ENCODE measurements around the gene ASAP3. TPM values are rescaled to one million over a fixed set of nuclear protein-coding genes. Genes with fewer than 3 reads are reported as not detected.
"Not testable (repeated sequence)": the region's sequence is repeated elsewhere in the genome, so short reads cannot be mapped to it uniquely, and the experiment has no call there.

The ASAP3 gene
- polyA plus RNA-seq, 1 donor from 2014 or later = 0.66 TPM

- peaks cover 0 to 2% (median 0%) of the 10 kb centered on the region in 3 donors for H3K9me3 Mint-ChIP-seq
- no peaks in the 10 kb centered on the region for H3K36me3 Mint-ChIP-seq
- no peak overlapping the region for H3K4me3 Mint-ChIP-seq
- no peaks in the 10 kb centered on the region for H3K27me3 Mint-ChIP-seq
- peaks cover 7% of the 10 kb centered on the region in 3 donors for H3K4me1 Mint-ChIP-seq
- H3K27ac Mint-ChIP-seq = no peak overlapping the region
Observed at GRCh38 chr1:23383577-23384311, 100.2 kb downstream of the ASAP3 start.

- H3K27me3 Mint-ChIP-seq = peaks cover 6% of the 10 kb centered on the region
- peak overlapping the region; percentile 20 to 49 (median 30) for H3K27ac Mint-ChIP-seq
- peaks cover 8 to 13% (median 12%) of the 10 kb centered on the region in 3 donors for H3K4me1 Mint-ChIP-seq
Observed at GRCh38 chr1:23381233-23381885, 102.6 kb downstream of the ASAP3 start.

DNA sequence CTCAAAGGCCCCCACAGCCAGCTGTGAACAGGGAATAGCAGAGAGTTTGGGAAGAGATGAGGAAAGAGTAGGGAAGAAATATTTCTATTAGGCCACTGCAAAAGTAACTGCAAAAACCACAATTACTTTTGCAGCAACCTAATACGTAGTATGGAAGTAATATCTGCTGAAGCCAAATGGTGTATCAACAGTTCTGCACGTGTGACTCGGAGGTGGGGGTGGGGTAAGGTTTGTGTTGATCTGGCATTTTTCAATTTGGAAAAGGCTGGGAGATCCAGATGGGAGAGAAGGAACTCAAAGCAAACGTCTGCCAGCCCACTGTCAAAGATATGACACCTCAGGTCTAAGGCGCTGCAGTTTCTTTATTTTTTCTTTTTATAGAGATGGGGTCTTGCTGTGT, 103.3 kb downstream of the ASAP3 start:
- no peaks in the 10 kb centered on the region for H3K9me3 Mint-ChIP-seq
- H3K4me1 Mint-ChIP-seq = peaks cover 8 to 13% (median 12%) of the 10 kb centered on the region in 3 donors
- no peak overlapping the region for H3K4me3 Mint-ChIP-seq
- H3K27me3 Mint-ChIP-seq = peaks cover 6% of the 10 kb centered on the region
- H3K36me3 Mint-ChIP-seq = no peaks in the 10 kb centered on the region
- H3K27ac Mint-ChIP-seq = peak overlapping the region in 1 of 3 donors; percentile 30

More at GRCh38 chr1:23381233-23381885, 102.6 kb downstream of the ASAP3 start:
- Mint-ChIP-seq H3K36me3 (no peaks in the 10 kb centered on the region), H3K4me3 (no peak overlapping the region), H3K9me3 (no peaks in the 10 kb centered on the region)

DNA sequence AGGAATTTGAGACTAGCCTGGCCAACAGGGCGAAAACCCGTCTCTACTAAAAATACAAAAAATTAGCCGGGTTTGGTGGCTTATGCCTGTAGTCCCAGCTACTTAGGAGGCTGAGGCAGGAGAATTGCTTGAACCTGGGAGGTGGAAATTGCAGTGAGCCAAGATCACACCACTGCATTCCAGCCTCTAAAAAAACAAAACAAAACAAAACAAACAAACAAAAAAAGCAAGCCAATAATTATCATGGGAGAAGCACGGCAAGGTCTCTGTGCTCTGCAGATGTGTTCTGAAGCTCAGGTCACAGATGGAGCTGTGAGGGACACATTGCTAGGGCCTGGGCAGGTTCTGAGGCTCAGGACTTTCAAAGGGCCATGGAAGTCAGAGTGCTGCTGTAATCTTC, 103.7 kb downstream of the ASAP3 start:
- not testable (repeated sequence) for H3K27ac Mint-ChIP-seq

More for the DNA sequence above, 103.7 kb downstream of the ASAP3 start:
- H3K36me3 Mint-ChIP-seq, H3K4me3 Mint-ChIP-seq, H3K9me3 Mint-ChIP-seq, H3K27me3 Mint-ChIP-seq: not testable (repeated sequence)
- H3K4me1 Mint-ChIP-seq = peaks cover 8 to 13% (median 12%) of the 10 kb centered on the region in 3 donors

Other genes with a start within 250 kb of the ASAP3 start
- gene HNRNPR, start 139.9 kb downstream of the ASAP3 start, polyA plus RNA-seq = 164 TPM
- gene ZNF436, start 114.3 kb downstream of the ASAP3 start, polyA plus RNA-seq = 2.5 TPM
- gene TCEA3, start 59.4 kb downstream of the ASAP3 start, polyA plus RNA-seq = 0.69 TPM
- gene E2F2, start 47.1 kb upstream of the ASAP3 start, polyA plus RNA-seq = 2.2 TPM
- gene ID3, start 75.3 kb upstream of the ASAP3 start, polyA plus RNA-seq = 74.0 TPM
- gene RPL11, start 207.6 kb upstream of the ASAP3 start, polyA plus RNA-seq = 1,607 TPM